ENCODE data around the gene RAB3D.

DNA sequence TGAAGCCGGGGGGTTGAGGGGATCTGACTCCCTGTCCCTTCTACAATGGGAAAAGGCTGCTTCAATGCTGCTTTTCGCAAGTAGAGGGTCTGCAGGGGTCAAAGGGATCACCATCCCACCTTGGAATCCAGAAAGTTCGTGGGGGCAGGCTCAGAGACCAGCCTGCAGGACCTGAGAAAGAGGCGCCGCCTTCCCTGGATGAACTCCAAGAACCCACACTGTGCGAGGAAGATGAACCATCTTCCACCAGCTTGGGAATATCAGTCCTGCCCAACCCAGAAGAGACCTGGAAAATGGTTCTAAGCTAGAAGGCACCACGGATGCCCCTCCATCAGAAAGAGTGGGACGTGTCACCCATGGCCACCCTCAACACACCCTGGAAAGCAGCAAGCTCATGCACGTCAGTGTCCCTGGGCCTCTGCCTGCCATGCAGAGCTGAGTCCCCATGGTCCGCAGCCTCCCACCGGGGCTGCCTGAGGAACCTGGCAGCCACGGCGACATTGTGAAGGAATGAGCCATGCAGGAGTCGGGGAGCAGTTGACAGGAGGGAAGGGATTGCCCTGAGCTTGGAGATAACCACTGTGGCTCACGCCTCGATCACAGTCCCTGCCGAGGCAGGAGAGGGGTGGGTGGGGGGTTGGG lies 14.6 kb downstream of the RAB3D start:
- no peak for TF ChIP-seq CTCF (IDR thresholded peaks at IDR 0.05)
- no peak for TF ChIP-seq ZFX (IDR thresholded peaks at IDR 0.05; ENCODE audit: borderline replicate concordance)
